Stimulated activated CD4-positive, alpha-beta T cell treated with anti-CD3 and anti-CD28 coated beads, Interleukin-15, amount 100 ng/mL, for 24 hours (primary cell): ENCODE data around the gene MARCHF5.
"Not testable (repeated sequence)": the region's sequence is repeated elsewhere in the genome, so short reads cannot be mapped to it uniquely, and the experiment has no call there.

Experiments
- DNase-seq: peaks from one replicate; pipeline ENCODE4 v3.0.0-alpha.2; 2020

Gene MARCHF5

GRCh38 chr10:92393173-92393572 lies 102.2 kb downstream of the MARCHF5 start:
- not testable (repeated sequence) for DNase-seq

GRCh38 chr10:92395271-92395670 lies 104.3 kb downstream of the MARCHF5 start:
- DNase-seq, result no peak

GRCh38 chr10:92402234-92402633 lies 111.3 kb downstream of the MARCHF5 start:
- DNase-seq, result not testable (repeated sequence)
